Vagina (tissue), 2 donors: Measurements from ENCODE around the gene FHDC1.

ENCODE experiments used
- CTCF ChIP-seq, 3 experiments: fragments of 450-650 bp in 2 of 3; fragments of 200-600 bp in 1 of 3; sonication (generic) in 1 of 3; IDR thresholded peaks; one replicate each; pipeline ENCODE4 v1.5.1; 2017 to 2019; ENCODE audit warnings: antibody characterized with exemption in 3 of 3, mild to moderate bottlenecking in 2 of 3, moderate library complexity in 2 of 3
- POLR2A ChIP-seq, 2 donors: fragments of 450-650 bp; IDR thresholded peaks; one replicate each; pipeline ENCODE4 v1.6.1; 2017; ENCODE audit warnings: antibody characterized with exemption in 2 of 2, mild to moderate bottlenecking in 2 of 2, moderate library complexity in 2 of 2

GRCh38 chr4:152971053-152971452, 34.9 kb downstream of the FHDC1 start:
- TF ChIP-seq CTCF (IDR thresholded peaks at IDR 0.05) (no peak), POLR2A (IDR thresholded peaks at IDR 0.05) (no peak)
